Parathyroid adenoma (tissue), 2 donors: ENCODE results near the gene PLD1.

Source experiments
- H2AFZ ChIP-seq: fragments of 300-600 bp; sonication (generic); one replicate; pipeline ENCODE4 v1.7.0; 2017; ENCODE audit warnings: antibody characterized with exemption, mild to moderate bottlenecking
- H3K27ac ChIP-seq: fragments of 300-600 bp; sonication (generic); one replicate; pipeline ENCODE4 v1.7.0; 2017
- H3K27me3 ChIP-seq: fragments of 300-600 bp; sonication (generic); one replicate; pipeline ENCODE4 v1.7.0; 2017; ENCODE audit warnings: low read length; ENCODE audit not compliant: control insufficient read depth, insufficient read depth
- H3K36me3 ChIP-seq: fragments of 300-600 bp; sonication (generic); one replicate; pipeline ENCODE4 v1.7.0; 2017; ENCODE audit warnings: low read length; ENCODE audit not compliant: control insufficient read depth, insufficient read depth
- H3K4me1 ChIP-seq: fragments of 300-600 bp; sonication (generic); one replicate; pipeline ENCODE4 v1.7.0; 2017; ENCODE audit warnings: control low read depth
- H3K4me2 ChIP-seq: fragments of 300-600 bp; sonication (generic); one replicate; pipeline ENCODE4 v1.7.0; 2017; ENCODE audit warnings: low read length
- H3K4me3 ChIP-seq: fragments of 300-600 bp; sonication (generic); one replicate; pipeline ENCODE4 v1.7.0; 2017; ENCODE audit warnings: low read depth, low read length
- H3K79me2 ChIP-seq: fragments of 300-600 bp; sonication (generic); one replicate; pipeline ENCODE4 v1.7.0; 2017; ENCODE audit warnings: control low read depth
- H3K9ac ChIP-seq: fragments of 300-600 bp; sonication (generic); one replicate; pipeline ENCODE4 v1.7.0; 2017; ENCODE audit warnings: mild to moderate bottlenecking
- H3K9me3 ChIP-seq: fragments of 300-600 bp; sonication (generic); one replicate; pipeline ENCODE4 v1.7.0; 2017; ENCODE audit warnings: low read length; ENCODE audit not compliant: control insufficient read depth
- CTCF ChIP-seq: fragments of 300-600 bp; sonication (generic); IDR thresholded peaks from one replicate; pipeline ENCODE4 v1.7.0; 2017; ENCODE audit warnings: antibody characterized with exemption, mild to moderate bottlenecking
- donor health status: primary hyperparathyroidism.

Gene PLD1

GRCh38 chr3:171556574-171557145, 253.6 kb downstream of the PLD1 start:
- peak overlapping the region; percentile 39 for H3K27ac ChIP-seq
- no peaks in the 10 kb centered on the region for H3K9me3 ChIP-seq
- peak overlapping the region; percentile 77 for H2AFZ ChIP-seq
- no peaks in the 10 kb centered on the region for H3K27me3 ChIP-seq
- no peaks in the 10 kb centered on the region for H3K36me3 ChIP-seq
- no peaks in the 10 kb centered on the region for H3K79me2 ChIP-seq
- TF ChIP-seq CTCF, result no peak
- H3K4me1 ChIP-seq, result peaks cover 9% of the 10 kb centered on the region
- H3K9ac ChIP-seq, result no peak overlapping the region
- H3K4me3 ChIP-seq, result no peak overlapping the region
- H3K4me2 ChIP-seq, result peak overlapping the region; percentile 21

- Histone ChIP-seq H2AFZ (peak overlapping the region; percentile 77), H3K9ac (no peak overlapping the region), H3K4me1 (peaks cover 9% of the 10 kb centered on the region), H3K9me3 (no peaks in the 10 kb centered on the region), H3K27me3 (no peaks in the 10 kb centered on the region), H3K4me2 (peak overlapping the region; percentile 21), H3K79me2 (no peaks in the 10 kb centered on the region), H3K4me3 (no peak overlapping the region), H3K36me3 (no peaks in the 10 kb centered on the region), H3K27ac (peak overlapping the region; percentile 39)
- no peak for TF ChIP-seq CTCF
Measured at GRCh38 chr3:171556148-171556547, 254.1 kb downstream of the PLD1 start.

- H3K27ac ChIP-seq, result no peak overlapping the region
- H3K79me2 ChIP-seq, result no peaks in the 10 kb centered on the region
Measured at GRCh38 chr3:171553086-171553485, 257.2 kb downstream of the PLD1 start.

GRCh38 chr3:171552531-171552930, 257.8 kb downstream of the PLD1 start:
- H2AFZ ChIP-seq, result no peak overlapping the region
- no peak overlapping the region for H3K4me2 ChIP-seq
- H3K27ac ChIP-seq, result no peak overlapping the region
- no peak for TF ChIP-seq CTCF
- H3K4me1 ChIP-seq, result peaks cover 9% of the 10 kb centered on the region
- no peak overlapping the region for H3K4me3 ChIP-seq
- H3K27me3 ChIP-seq, result no peaks in the 10 kb centered on the region
- no peaks in the 10 kb centered on the region for H3K9me3 ChIP-seq
- H3K79me2 ChIP-seq, result no peaks in the 10 kb centered on the region
- no peaks in the 10 kb centered on the region for H3K36me3 ChIP-seq
- H3K9ac ChIP-seq, result no peak overlapping the region

More at GRCh38 chr3:171553086-171553485, 257.2 kb downstream of the PLD1 start:
- Histone ChIP-seq H3K4me3 (no peak overlapping the region), H3K9me3 (no peaks in the 10 kb centered on the region), H3K4me1 (peaks cover 9% of the 10 kb centered on the region), H3K4me2 (no peak overlapping the region), H3K27me3 (no peaks in the 10 kb centered on the region), H3K36me3 (no peaks in the 10 kb centered on the region), H2AFZ (no peak overlapping the region), H3K9ac (no peak overlapping the region)
- no peak for TF ChIP-seq CTCF

GRCh38 chr3:171551296-171551695, 259.0 kb downstream of the PLD1 start:
- Histone ChIP-seq H3K79me2 (no peaks in the 10 kb centered on the region), H3K27me3 (no peaks in the 10 kb centered on the region), H3K27ac (no peak overlapping the region), H3K9me3 (no peaks in the 10 kb centered on the region), H3K4me3 (no peak overlapping the region), H2AFZ (no peak overlapping the region), H3K36me3 (no peaks in the 10 kb centered on the region), H3K4me1 (peaks cover 4% of the 10 kb centered on the region), H3K9ac (no peak overlapping the region), H3K4me2 (no peak overlapping the region)
- no peak for TF ChIP-seq CTCF
